AML-193 (cell line): ENCODE data around the gene TAF3.
"Not testable (repeated sequence)": the region's sequence is repeated elsewhere in the genome, so short reads cannot be mapped to it uniquely, and the experiment has no call there.

ENCODE experiments used
- DNase-seq, 2 experiments: peaks; one replicate each; lab custom pipeline; 2025; lab: John Stamatoyannopoulos, UW

Gene TAF3

GRCh38 chr10:7818295-7819120 lies at the start of gene TAF3:
TAF3 (plus strand) TSS chr10:7818505; CDS start chr10:7818710, 205 bp downstream.
- DNase-seq, result peak; percentile 76 to 83

GRCh38 chr10:7773845-7774801 lies 44.2 kb upstream of the TAF3 start:
- no peak for DNase-seq

GRCh38 chr10:7776777-7777176 lies 41.5 kb upstream of the TAF3 start:
- no peak for DNase-seq

- not testable (repeated sequence) for DNase-seq
Measured at GRCh38 chr10:7782194-7782593, 36.1 kb upstream of the TAF3 start.

GRCh38 chr10:7786430-7786829 lies 31.9 kb upstream of the TAF3 start:
- peak; percentile 9 to 12 for DNase-seq

- DNase-seq, result no peak
Measured at GRCh38 chr10:7787150-7787856, 31.0 kb upstream of the TAF3 start.

GRCh38 chr10:7787857-7788638 lies 30.3 kb upstream of the TAF3 start, which contains the start of the genes ATP5F1C and KIN:
ATP5F1C (plus strand) TSS chr10:7788177; CDS start chr10:7788208, 31 bp downstream.
KIN (minus strand) TSS chr10:7787993; CDS start chr10:7787933, 60 bp downstream.
- peak; percentile 86 to 92 for DNase-seq

- DNase-seq, result no peak
Measured at GRCh38 chr10:7788639-7789286, 29.5 kb upstream of the TAF3 start.

- no peak for DNase-seq
Measured at GRCh38 chr10:7789390-7789789, 28.9 kb upstream of the TAF3 start.

- DNase-seq, result no peak
Measured at GRCh38 chr10:7792541-7792940, 25.8 kb upstream of the TAF3 start.

- no peak for DNase-seq
Measured at GRCh38 chr10:7794251-7795026, 23.9 kb upstream of the TAF3 start.

GRCh38 chr10:7795605-7796004 lies 22.7 kb upstream of the TAF3 start:
- DNase-seq, result no peak

- no peak for DNase-seq
Measured at GRCh38 chr10:7797582-7797981, 20.7 kb upstream of the TAF3 start.

- no peak for DNase-seq
Measured at GRCh38 chr10:7802606-7803005, 15.7 kb upstream of the TAF3 start.

- DNase-seq, result no peak
Measured at GRCh38 chr10:7804216-7804615, 14.1 kb upstream of the TAF3 start.

- DNase-seq, result no peak
Measured at GRCh38 chr10:7804741-7805140, 13.6 kb upstream of the TAF3 start.

- DNase-seq, result no peak
Measured at GRCh38 chr10:7808686-7809267, 9.5 kb upstream of the TAF3 start.

- DNase-seq, result no peak
Measured at GRCh38 chr10:7810443-7810842, 7.9 kb upstream of the TAF3 start.

- DNase-seq, result no peak
Measured at GRCh38 chr10:7811000-7811399, 7.3 kb upstream of the TAF3 start.
